ENCODE results near the gene MRPS12. TPM values are rescaled to one million over a fixed set of nuclear protein-coding genes. Genes with fewer than 3 reads are reported as not detected.
A peak's percentile ranks its signal among the peaks of the same experiment; 100 is the strongest.

The MRPS12 gene
- total RNA-seq, 4 donors from 2014 or later: 18.0 to 33.2 (median 27.3) TPM

- peak overlapping the region; percentile 87 to 94 (median 90) for H3K27ac ChIP-seq (replicated peaks in 1 of 4)
- no peak for DNase-seq (ENCODE audit: extremely low spot score)
- H3K4me3 ChIP-seq: peak overlapping the region; percentile 74 to 97 (median 78)
- no peaks in the 10 kb centered on the region for H3K9me3 ChIP-seq
- H3K27me3 ChIP-seq: no peaks in the 10 kb centered on the region
- TF ChIP-seq CTCF (IDR thresholded peaks at IDR 0.05) (peak in 1 of 3 experiments; percentile 11), POLR2A (IDR thresholded peaks at IDR 0.05; ENCODE audit: low read depth) (no peak), EP300 (IDR thresholded peaks at IDR 0.05) (no peak)
- peaks cover 30 to 64% (median 52%) of the 10 kb centered on the region in 4 donors for H3K4me1 ChIP-seq
- peaks cover 0 to 3% (median 1%) of the 10 kb centered on the region in 4 donors for H3K36me3 ChIP-seq
- intact Hi-C loops (cut with DNase I): no loop called here
- WGBS: 10% methylated on average over 22 of the region's 25 CpGs
Measured at GRCh38 chr19:38898788-38899446, 31.8 kb upstream of the MRPS12 start.

- no peaks in the 10 kb centered on the region for H3K27me3 ChIP-seq
- TF ChIP-seq POLR2AphosphoS5 (IDR thresholded peaks at IDR 0.05) (peak; percentile 88 to 96), EP300 (IDR thresholded peaks at IDR 0.05) (no peak), POLR2A (IDR thresholded peaks at IDR 0.05; ENCODE audit: low read depth) (peak; percentile 85), CTCF (IDR thresholded peaks at IDR 0.05) (peak in 1 of 3 experiments; percentile 24)
- no peaks in the 10 kb centered on the region for H3K9me3 ChIP-seq
- peaks cover 0 to 6% (median 2%) of the 10 kb centered on the region in 4 donors for H3K36me3 ChIP-seq
- H3K27ac ChIP-seq (replicated peaks in 1 of 4): peak within 1 kb of the TSS; percentile 87 to 94 (median 92)
- DNase-seq (ENCODE audit: extremely low spot score): peak; percentile 100
- peak within 1 kb of the TSS; percentile 74 to 97 (median 78) for H3K4me3 ChIP-seq
- H3K4me1 ChIP-seq: peaks cover 30 to 59% (median 52%) of the 10 kb centered on the region in 4 donors
- intact Hi-C loops (cut with DNase I): no loop called here
- 0% methylated on average over 5 of the region's 64 CpGs for WGBS
Measured at GRCh38 chr19:38899447-38900201, 31.1 kb upstream of the MRPS12 start, which contains the start of the genes NFKBIB and SIRT2. Gene NFKBIB, plus strand, starts transcription at chr19:38899969. Its CDS starts 64 bp downstream, at chr19:38900033. Gene SIRT2, minus strand, starts transcription at chr19:38899618. Its CDS starts 97 bp downstream, at chr19:38899521.

DNA sequence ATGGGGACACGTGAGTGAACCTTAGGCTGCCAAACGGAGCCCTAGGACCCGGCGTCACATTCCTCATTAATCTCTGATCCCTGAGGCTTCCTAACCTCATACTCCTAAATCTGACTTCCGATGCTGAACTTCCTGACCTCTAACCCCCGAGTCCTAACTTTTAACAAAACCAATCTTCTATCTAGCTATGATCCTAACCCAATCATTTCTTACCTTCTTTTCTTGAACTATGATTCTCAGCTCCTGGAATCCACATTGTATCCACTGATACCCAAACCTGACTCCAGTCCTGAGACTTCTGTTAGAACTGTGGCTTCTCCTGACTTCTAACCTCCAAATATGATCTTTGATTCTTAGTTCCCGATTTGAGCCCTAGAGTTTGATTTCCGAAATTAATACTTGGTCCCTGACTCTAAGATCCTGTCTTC, 30.5 kb upstream of the MRPS12 start:
- TF ChIP-seq POLR2A (IDR thresholded peaks at IDR 0.05; ENCODE audit: low read depth): no peak
- TF ChIP-seq EP300 (IDR thresholded peaks at IDR 0.05): no peak
- no peak for TF ChIP-seq CTCF (IDR thresholded peaks at IDR 0.05)
- no peak for TF ChIP-seq POLR2AphosphoS5 (IDR thresholded peaks at IDR 0.05)
- H3K9me3 ChIP-seq: no peaks in the 10 kb centered on the region
- intact Hi-C loops (cut with DNase I): no loop called here
- peaks cover 26 to 53% (median 48%) of the 10 kb centered on the region in 4 donors for H3K4me1 ChIP-seq
- DNase-seq (ENCODE audit: extremely low spot score): no peak
- WGBS: 3% methylated on average over 7 of the region's 8 CpGs
- H3K27me3 ChIP-seq: no peaks in the 10 kb centered on the region
- H3K27ac ChIP-seq (replicated peaks in 1 of 4): peak overlapping the region; percentile 87 to 94 (median 92)
- peak overlapping the region; percentile 74 to 97 (median 78) for H3K4me3 ChIP-seq
- H3K36me3 ChIP-seq: peaks cover 4 to 12% (median 8%) of the 10 kb centered on the region in 4 donors

DNA sequence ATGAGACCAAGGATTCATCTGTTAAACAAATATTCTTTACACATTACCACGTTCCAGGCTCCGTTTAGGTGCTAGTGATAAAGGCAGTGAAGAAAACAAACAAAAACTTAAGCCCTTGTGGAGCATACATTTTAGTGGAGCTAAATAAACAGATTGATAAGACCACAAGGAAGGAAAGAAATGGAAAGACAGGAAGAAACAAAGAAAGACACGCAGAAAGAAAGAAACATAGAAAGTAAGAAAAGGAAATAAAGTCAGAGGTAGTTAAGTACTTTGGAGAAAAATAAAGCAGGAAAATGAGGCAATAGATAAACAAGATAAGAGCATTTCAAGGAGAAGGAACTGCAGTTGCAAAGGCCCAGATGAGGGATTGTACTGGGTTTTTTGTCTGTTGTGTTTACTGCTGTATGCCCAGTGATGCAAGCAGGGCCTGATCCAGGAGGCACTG, 30.0 kb upstream of the MRPS12 start:
- Histone ChIP-seq H3K9me3 (no peaks in the 10 kb centered on the region), H3K4me3 (peak overlapping the region; percentile 74 to 97 (median 78)), H3K36me3 (peaks cover 8 to 17% (median 14%) of the 10 kb centered on the region in 4 donors), H3K27me3 (no peaks in the 10 kb centered on the region), H3K4me1 (peaks cover 24 to 48% (median 45%) of the 10 kb centered on the region in 4 donors), H3K27ac (replicated peaks in 1 of 4) (peak overlapping the region; percentile 87 to 94 (median 92))
- intact Hi-C loops (cut with DNase I): no loop called here
- DNase-seq (ENCODE audit: extremely low spot score): no peak
- WGBS: 29% methylated on average over 3 of the region's 3 CpGs
- TF ChIP-seq EP300 (IDR thresholded peaks at IDR 0.05) (no peak), CTCF (IDR thresholded peaks at IDR 0.05) (no peak), POLR2A (IDR thresholded peaks at IDR 0.05; ENCODE audit: low read depth) (no peak), POLR2AphosphoS5 (IDR thresholded peaks at IDR 0.05) (no peak)
